Fibroblast of the aortic adventitia (primary cell): Measurements from ENCODE around the gene LUC7L2. TPM values are rescaled to one million over a fixed set of nuclear protein-coding genes. Genes with fewer than 3 reads are reported as not detected.
"Not testable (repeated sequence)": the region's sequence is repeated elsewhere in the genome, so short reads cannot be mapped to it uniquely, and the experiment has no call there.

Experiments
- DNase-seq: peaks from one replicate; pipeline ENCODE4 v3.0.0-alpha.2; 2010; ENCODE audit warnings: low read depth
- H3K4me3 ChIP-seq: 2 replicates; pipeline ENCODE4 v1.5.1; 2011; ENCODE audit warnings: low read depth, mild to moderate bottlenecking, control low read depth, low read length, moderate library complexity
- total RNA-seq: library from RNA; depleted of rRNA; stranded (reverse); fragments of >200 nt; gene quantifications from 2 replicates; pipeline ENCODE4 v1.2.3, GENCODE V29; 2012; ENCODE audit warnings: low replicate concordance
- TF ChIP-seq, protein P1 (sequence below): IDR thresholded peaks from 2 replicates; pipeline ENCODE4 v1.5.1; 2011; ENCODE audit warnings: mild to moderate bottlenecking, low read length, control low read depth, inconsistent platforms; ENCODE audit not compliant: insufficient read depth

LUC7L2 gene
- total RNA-seq, 1 donor: 58.5 TPM

DNA sequence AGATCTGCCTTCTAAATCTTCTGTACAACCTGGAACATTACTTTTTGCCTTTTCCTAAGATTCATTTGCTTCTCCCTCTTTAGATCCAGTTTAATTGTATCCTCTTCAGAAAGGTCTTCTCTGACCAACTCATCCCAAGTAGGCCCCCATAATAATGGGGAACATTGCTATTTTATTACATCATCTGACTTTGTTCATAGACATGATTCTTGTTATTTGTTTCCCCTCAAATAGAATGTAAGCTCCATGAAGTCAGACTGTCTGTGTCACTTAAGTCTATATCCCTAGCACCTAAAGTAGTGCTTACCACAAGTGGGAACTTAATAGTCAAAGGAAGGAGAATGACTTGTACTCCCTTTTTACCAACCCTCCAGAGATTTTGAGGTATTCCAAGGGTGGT is 37.5 kb downstream of the LUC7L2 start:
- no peak for DNase-seq
- TF ChIP-seq, protein P1, sequence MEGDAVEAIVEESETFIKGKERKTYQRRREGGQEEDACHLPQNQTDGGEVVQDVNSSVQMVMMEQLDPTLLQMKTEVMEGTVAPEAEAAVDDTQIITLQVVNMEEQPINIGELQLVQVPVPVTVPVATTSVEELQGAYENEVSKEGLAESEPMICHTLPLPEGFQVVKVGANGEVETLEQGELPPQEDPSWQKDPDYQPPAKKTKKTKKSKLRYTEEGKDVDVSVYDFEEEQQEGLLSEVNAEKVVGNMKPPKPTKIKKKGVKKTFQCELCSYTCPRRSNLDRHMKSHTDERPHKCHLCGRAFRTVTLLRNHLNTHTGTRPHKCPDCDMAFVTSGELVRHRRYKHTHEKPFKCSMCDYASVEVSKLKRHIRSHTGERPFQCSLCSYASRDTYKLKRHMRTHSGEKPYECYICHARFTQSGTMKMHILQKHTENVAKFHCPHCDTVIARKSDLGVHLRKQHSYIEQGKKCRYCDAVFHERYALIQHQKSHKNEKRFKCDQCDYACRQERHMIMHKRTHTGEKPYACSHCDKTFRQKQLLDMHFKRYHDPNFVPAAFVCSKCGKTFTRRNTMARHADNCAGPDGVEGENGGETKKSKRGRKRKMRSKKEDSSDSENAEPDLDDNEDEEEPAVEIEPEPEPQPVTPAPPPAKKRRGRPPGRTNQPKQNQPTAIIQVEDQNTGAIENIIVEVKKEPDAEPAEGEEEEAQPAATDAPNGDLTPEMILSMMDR: no peak

DNA sequence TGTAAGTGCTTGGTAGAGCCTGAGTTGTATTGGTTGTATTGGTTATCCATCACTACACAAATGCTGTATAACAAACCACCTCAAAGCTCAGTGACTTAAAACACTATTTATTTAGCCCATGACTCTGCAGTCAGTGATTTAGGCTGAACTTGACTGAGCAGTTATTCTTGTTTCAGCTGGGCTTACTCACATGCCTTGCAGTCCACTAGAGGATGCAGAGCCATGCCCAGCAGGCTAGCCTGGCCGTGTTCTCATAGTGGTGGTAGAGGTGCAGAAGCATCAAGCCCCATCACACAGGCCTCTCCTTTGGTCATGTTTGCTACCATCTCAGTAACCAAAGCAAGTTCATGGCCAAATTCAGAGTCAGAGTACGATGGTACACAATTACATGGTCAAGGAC is 43.9 kb downstream of the LUC7L2 start:
- no peak overlapping the region for H3K4me3 ChIP-seq
- TF ChIP-seq, protein P1: no peak
- no peak for DNase-seq

More for the DNA sequence above, 37.5 kb downstream of the LUC7L2 start:
- H3K4me3 ChIP-seq: no peak overlapping the region

DNA sequence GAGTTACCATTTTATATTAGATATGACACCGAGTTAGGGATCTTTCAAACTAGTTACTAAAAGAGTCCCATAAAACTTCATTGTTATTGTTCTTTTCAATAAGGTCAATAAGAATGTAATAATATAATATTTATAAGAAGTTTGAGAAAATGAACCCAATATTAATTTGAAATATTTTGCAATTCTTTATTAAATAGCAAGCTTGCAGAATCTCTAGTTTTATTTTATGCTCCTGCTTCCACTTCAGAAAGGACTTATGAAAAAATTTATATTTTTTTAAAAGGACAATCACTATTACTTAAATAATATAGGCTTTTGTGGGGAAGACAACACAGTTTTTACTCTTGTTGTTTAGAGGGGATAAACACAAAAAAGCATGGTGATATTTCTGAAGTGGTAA is 47.9 kb downstream of the LUC7L2 start:
- TF ChIP-seq, protein P1: no peak
- no peak for DNase-seq

DNA sequence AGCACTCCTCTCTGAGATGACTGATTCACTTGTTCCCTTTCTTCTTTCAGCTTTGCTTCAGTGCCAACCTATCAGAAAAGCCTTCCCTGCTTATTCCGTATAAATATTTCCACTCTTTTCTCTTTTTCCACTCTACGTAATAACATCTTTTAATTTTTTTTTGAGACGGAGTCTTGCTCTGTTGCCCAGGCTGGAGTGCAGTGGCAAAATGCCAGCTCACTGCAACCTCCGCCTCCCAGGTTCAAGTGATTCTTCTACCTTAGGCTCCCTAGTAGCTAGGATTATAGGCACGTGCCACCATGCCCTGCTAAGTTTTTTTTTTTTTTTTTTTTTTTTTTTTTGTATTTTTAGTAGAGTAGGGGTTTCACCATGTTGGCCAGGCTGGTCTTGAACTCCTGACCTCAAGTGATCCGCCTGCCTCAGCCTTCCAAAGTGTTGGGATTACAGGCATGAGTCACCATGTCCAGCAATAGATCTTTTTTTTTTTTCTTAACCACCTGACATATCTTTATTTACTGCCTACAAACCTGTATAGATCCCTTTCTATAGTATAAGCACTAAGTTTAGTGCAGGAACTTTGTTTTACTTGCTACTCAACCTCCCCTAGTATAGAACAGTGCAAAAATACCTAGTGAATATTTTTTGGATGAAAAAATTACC is 55.2 kb downstream of the LUC7L2 start:
- not testable (repeated sequence) for H3K4me3 ChIP-seq, DNase-seq

More for the DNA sequence above, 47.9 kb downstream of the LUC7L2 start:
- no peak overlapping the region for H3K4me3 ChIP-seq

DNA sequence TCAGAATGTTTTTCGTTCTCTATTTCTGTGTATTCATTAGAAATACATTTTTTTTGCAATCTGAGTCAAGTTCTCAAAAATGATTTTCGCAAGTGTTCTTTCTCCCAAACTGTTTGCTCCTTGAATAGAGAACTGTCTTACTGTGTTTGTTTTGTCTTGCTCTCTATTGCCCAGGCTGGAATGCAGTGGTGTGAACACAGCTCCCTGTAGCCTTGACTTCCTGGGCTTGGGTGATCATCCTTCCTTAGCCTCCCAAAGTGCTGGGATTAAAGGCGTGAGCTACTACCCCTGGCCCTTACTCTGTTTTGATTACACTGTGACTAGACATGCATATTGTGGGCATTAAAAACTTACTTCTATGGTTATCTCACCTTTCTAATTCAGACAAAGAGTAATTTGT is 56.7 kb downstream of the LUC7L2 start:
- no peak overlapping the region for H3K4me3 ChIP-seq
- TF ChIP-seq, protein P1: no peak
- no peak for DNase-seq

DNA sequence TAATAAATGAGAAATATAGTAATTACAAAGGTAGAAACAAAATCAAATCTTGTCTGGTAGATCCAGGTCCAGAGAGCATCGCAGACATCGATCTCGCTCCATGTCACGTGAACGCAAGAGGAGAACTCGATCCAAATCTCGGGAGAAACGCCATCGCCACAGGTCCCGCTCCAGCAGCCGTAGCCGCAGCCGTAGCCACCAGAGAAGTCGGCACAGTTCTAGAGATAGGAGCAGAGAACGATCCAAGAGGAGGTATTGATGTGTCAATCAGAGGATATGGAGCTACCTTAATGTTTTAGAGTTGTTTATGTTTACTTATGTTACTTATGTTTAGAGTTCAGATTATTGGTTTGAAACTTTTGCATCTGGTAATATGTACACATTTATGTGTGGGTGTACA is 57.8 kb downstream of the LUC7L2 start:
- TF ChIP-seq, protein P1: no peak

DNA sequence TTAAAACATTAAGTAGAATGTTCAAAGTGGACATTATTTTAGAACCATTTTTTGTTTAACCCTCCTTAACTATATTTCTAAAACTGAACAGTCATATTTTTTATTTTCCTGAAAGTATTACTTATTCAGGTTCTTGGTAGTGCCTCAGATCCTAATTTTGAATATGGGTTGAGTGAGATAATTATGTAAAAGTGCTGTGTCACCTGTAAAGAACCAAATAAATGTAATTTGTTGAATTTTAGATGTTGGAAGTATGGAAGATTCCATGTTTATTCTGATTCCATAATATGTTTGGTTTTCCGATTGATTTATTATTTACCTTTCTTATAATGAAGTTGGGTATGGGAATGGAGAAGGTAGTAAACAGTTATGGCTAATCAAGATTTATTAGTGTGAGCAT is 61.4 kb downstream of the LUC7L2 start:
- no peak for DNase-seq
- TF ChIP-seq, protein P1: no peak

More for the DNA sequence above, 57.8 kb downstream of the LUC7L2 start:
- no peak for DNase-seq
- H3K4me3 ChIP-seq: no peak overlapping the region

More for the DNA sequence above, 61.4 kb downstream of the LUC7L2 start:
- no peak overlapping the region for H3K4me3 ChIP-seq
